Dedifferentiated amniotic fluid mesenchymal stem cell (primary cell): Measurements from ENCODE around the gene MEP1B.
"Not testable (repeated sequence)": the region's sequence is repeated elsewhere in the genome, so short reads cannot be mapped to it uniquely, and the experiment has no call there.

ENCODE experiments used
- DNase-seq: peaks from one replicate; pipeline ENCODE4 v3.0.0-alpha.2; 2016; ENCODE audit errors: extremely low spot score

Gene MEP1B

GRCh38 chr18:32189790-32190189 lies at the start of gene MEP1B:
Gene MEP1B, plus strand, starts transcription at chr18:32190039. Its CDS starts 32 bp downstream, at chr18:32190071.
- DNase-seq: no peak

- DNase-seq: no peak
These were observed 41.5 kb upstream of the MEP1B start for GRCh38 chr18:32148185-32148870.

GRCh38 chr18:32152705-32153448 lies 37.0 kb upstream of the MEP1B start:
- no peak for DNase-seq

- DNase-seq: no peak
These were observed 33.0 kb upstream of the MEP1B start for GRCh38 chr18:32156855-32157254.

GRCh38 chr18:32157580-32157979 lies 32.3 kb upstream of the MEP1B start:
- no peak for DNase-seq

- DNase-seq: peak; percentile 91
These were observed 31.7 kb upstream of the MEP1B start for GRCh38 chr18:32158108-32158624.

- DNase-seq: not testable (repeated sequence)
These were observed 31.2 kb upstream of the MEP1B start for GRCh38 chr18:32158631-32159030.

GRCh38 chr18:32160547-32160946 lies 29.3 kb upstream of the MEP1B start:
- DNase-seq: no peak

- no peak for DNase-seq
These were observed 21.7 kb upstream of the MEP1B start for GRCh38 chr18:32167980-32168730.

GRCh38 chr18:32173654-32174053 lies 16.2 kb upstream of the MEP1B start:
- DNase-seq: no peak

GRCh38 chr18:32174719-32175118 lies 15.1 kb upstream of the MEP1B start:
- DNase-seq: no peak

GRCh38 chr18:32175265-32175664 lies 14.6 kb upstream of the MEP1B start:
- DNase-seq: no peak

GRCh38 chr18:32176745-32177144 lies 13.1 kb upstream of the MEP1B start:
- not testable (repeated sequence) for DNase-seq

- DNase-seq: no peak
These were observed 12.3 kb upstream of the MEP1B start for GRCh38 chr18:32177530-32177929.

GRCh38 chr18:32183503-32183902 lies 6.3 kb upstream of the MEP1B start:
- no peak for DNase-seq

GRCh38 chr18:32190209-32190608 lies 370 bp downstream of the MEP1B start:
- no peak for DNase-seq

- DNase-seq: no peak
These were observed 6.3 kb downstream of the MEP1B start for GRCh38 chr18:32195881-32196815.

GRCh38 chr18:32200766-32201165 lies 10.9 kb downstream of the MEP1B start:
- DNase-seq: no peak

- DNase-seq: no peak
These were observed 12.3 kb downstream of the MEP1B start for GRCh38 chr18:32201948-32202672.

- DNase-seq: no peak
These were observed 18.2 kb downstream of the MEP1B start for GRCh38 chr18:32208023-32208422.

GRCh38 chr18:32208577-32208976 lies 18.7 kb downstream of the MEP1B start:
- DNase-seq: no peak
